H9 (cell line): ENCODE measurements around the gene PRKCA. TPM values are rescaled to one million over a fixed set of nuclear protein-coding genes. Genes with fewer than 3 reads are reported as not detected.

Experiments
- DNase-seq: peaks from one replicate; pipeline ENCODE4 v3.0.0-alpha.2; 2017
- H2AFZ ChIP-seq: one replicate; pipeline ENCODE4 v1.6.1; 2013; ENCODE audit warnings: mild to moderate bottlenecking, low read length, control low read depth, moderate library complexity
- H2AK5ac ChIP-seq: 2 replicates; pipeline ENCODE4 v1.6.1; 2013; ENCODE audit warnings: low read length, control low read depth, mixed read lengths; ENCODE audit not compliant: insufficient read length
- H2BK120ac ChIP-seq: one replicate; pipeline ENCODE4 v1.6.1; 2013; ENCODE audit warnings: low read depth, mild to moderate bottlenecking, low read length, control low read depth, inconsistent platforms; ENCODE audit not compliant: poor library complexity, severe bottlenecking
- H2BK12ac ChIP-seq: 2 replicates; pipeline ENCODE4 v1.6.1; 2013; ENCODE audit warnings: low read length, control low read depth, mixed read lengths, low read depth; ENCODE audit not compliant: insufficient read length
- H2BK15ac ChIP-seq: 2 replicates; pipeline ENCODE4 v1.6.1; 2013; ENCODE audit warnings: low read depth, low read length, control low read depth
- H2BK20ac ChIP-seq: one replicate; pipeline ENCODE4 v1.6.1; 2013; ENCODE audit warnings: low read depth, mild to moderate bottlenecking, low read length, control low read depth, inconsistent platforms; ENCODE audit not compliant: poor library complexity, severe bottlenecking
- H2BK5ac ChIP-seq: 2 replicates; pipeline ENCODE4 v1.6.1; 2013; ENCODE audit warnings: low read length, control low read depth, mixed read lengths; ENCODE audit not compliant: insufficient read length
- H3K14ac ChIP-seq: 2 replicates; pipeline ENCODE4 v1.6.1; 2013; ENCODE audit warnings: low read length, control low read depth; ENCODE audit not compliant: insufficient read depth
- H3K18ac ChIP-seq: 2 replicates; pipeline ENCODE4 v1.6.1; 2013; ENCODE audit warnings: low read depth, mild to moderate bottlenecking, mixed read lengths, low read length, control low read depth; ENCODE audit not compliant: insufficient read length
- H3K23ac ChIP-seq: 2 replicates; pipeline ENCODE4 v1.6.1; 2013; ENCODE audit warnings: low read length, control low read depth, mixed read lengths, low read depth; ENCODE audit not compliant: insufficient read length
- H3K23me2 ChIP-seq: 2 replicates; pipeline ENCODE4 v1.6.1; 2013; ENCODE audit warnings: low read depth, mild to moderate bottlenecking, mixed read lengths, low read length, control low read depth; ENCODE audit not compliant: insufficient read length, poor library complexity, severe bottlenecking
- H3K27ac ChIP-seq: 2 replicates; pipeline ENCODE4 v1.5.1; 2013; ENCODE audit warnings: low read length, control low read depth, mixed read lengths, low read depth; ENCODE audit not compliant: insufficient read length
- H3K27me3 ChIP-seq: 2 replicates; pipeline ENCODE4 v1.6.1; 2013; ENCODE audit warnings: low read length, control low read depth, inconsistent platforms; ENCODE audit not compliant: insufficient read depth
- H3K4ac ChIP-seq: 2 replicates; pipeline ENCODE4 v1.6.1; 2013; ENCODE audit warnings: low read depth, mild to moderate bottlenecking, control low read depth, inconsistent platforms, low read length, moderate library complexity
- H3K4me1 ChIP-seq: 2 replicates; pipeline ENCODE4 v1.6.1; 2013; ENCODE audit warnings: low read length, control low read depth, inconsistent platforms; ENCODE audit not compliant: insufficient read depth
- H3K4me2 ChIP-seq: 2 replicates; pipeline ENCODE4 v1.6.1; 2013; ENCODE audit warnings: low read length, control low read depth, mixed read lengths; ENCODE audit not compliant: insufficient read length, insufficient read depth
- H3K56ac ChIP-seq: 2 replicates; pipeline ENCODE4 v1.6.1; 2013; ENCODE audit warnings: low read depth, mild to moderate bottlenecking, mixed read lengths, low read length, control low read depth; ENCODE audit not compliant: insufficient read length
- H3K79me1 ChIP-seq: 2 replicates; pipeline ENCODE4 v1.6.1; 2013; ENCODE audit warnings: low read depth, mild to moderate bottlenecking, moderate library complexity, low read length, control low read depth, inconsistent platforms; ENCODE audit not compliant: insufficient read depth, poor library complexity, severe bottlenecking
- H3K79me2 ChIP-seq: 2 replicates; pipeline ENCODE4 v1.6.1; 2013; ENCODE audit warnings: low read length, control low read depth, inconsistent platforms; ENCODE audit not compliant: insufficient read depth
- H3K9ac ChIP-seq: 2 replicates; pipeline ENCODE4 v1.6.1; 2013; ENCODE audit warnings: low read length, control low read depth, mixed read lengths; ENCODE audit not compliant: insufficient read length; ENCODE audit errors: extremely low read depth
- H3K9me3 ChIP-seq: one replicate; pipeline ENCODE4 v1.6.1; 2013; ENCODE audit warnings: low read depth, low read length, inconsistent platforms; ENCODE audit not compliant: control insufficient read depth
- H3T11ph ChIP-seq: one replicate; pipeline ENCODE4 v1.6.1; 2013; ENCODE audit warnings: mild to moderate bottlenecking, low read length, control low read depth, inconsistent platforms
- H4K20me1 ChIP-seq: one replicate; pipeline ENCODE4 v1.6.1; 2013; ENCODE audit not compliant: control insufficient read depth, insufficient read length, insufficient read depth
- H4K5ac ChIP-seq: 2 replicates; pipeline ENCODE4 v1.6.1; 2013; ENCODE audit warnings: low read depth, mild to moderate bottlenecking, mixed read lengths, low read length, control low read depth; ENCODE audit not compliant: insufficient read length
- H4K8ac ChIP-seq: replicated peaks from 2 replicates; pipeline ENCODE4 v1.6.1; 2013; ENCODE audit warnings: low read length, control low read depth, mixed read lengths, low read depth; ENCODE audit not compliant: insufficient read length
- H4K91ac ChIP-seq: 2 replicates; pipeline ENCODE4 v1.6.1; 2013; ENCODE audit warnings: low read depth, mild to moderate bottlenecking, moderate library complexity, mixed read lengths, low read length, control low read depth; ENCODE audit not compliant: insufficient read length
- H3K27ac Mint-ChIP-seq, 3 experiments: 2 replicates in 2 of 3; 3 replicates in 1 of 3; pipeline ENCODE4 v1.8.0; 2020 to 2021; ENCODE audit warnings: mixed read lengths in 3 of 3, mild to moderate bottlenecking in 1 of 3, moderate library complexity in 1 of 3
- H3K27me3 Mint-ChIP-seq: 2 replicates; pipeline ENCODE4 v1.8.0; 2021; ENCODE audit warnings: low read depth, mild to moderate bottlenecking, moderate library complexity, mixed read lengths
- H3K36me3 Mint-ChIP-seq, 3 experiments: 2 replicates in 2 of 3; 3 replicates in 1 of 3; pipeline ENCODE4 v1.8.0; 2020 to 2021; ENCODE audit warnings: low read depth in 3 of 3, mixed read lengths in 3 of 3; ENCODE audit not compliant: insufficient read depth in 1 of 3
- H3K4me1 Mint-ChIP-seq, 2 experiments: 2 replicates each; pipeline ENCODE4 v1.8.0; 2020; ENCODE audit warnings: mixed read lengths in 2 of 2
- H3K4me3 Mint-ChIP-seq, 2 experiments: 2 replicates in 1 of 2; 3 replicates in 1 of 2; pipeline ENCODE4 v1.8.0; 2020 to 2021; ENCODE audit warnings: mild to moderate bottlenecking in 2 of 2, mixed read lengths in 2 of 2, moderate library complexity in 1 of 2
- H3K9me3 Mint-ChIP-seq, 2 experiments: 2 replicates in 1 of 2; 3 replicates in 1 of 2; pipeline ENCODE4 v1.8.0; 2020; ENCODE audit warnings: mild to moderate bottlenecking in 2 of 2, mixed read lengths in 2 of 2, moderate library complexity in 1 of 2
- CTCF ChIP-seq: fragments of 200-600 bp; sonication (generic); conservative IDR thresholded peaks from 3 replicates; pipeline ENCODE4 v1.8.0; 2021; ENCODE audit warnings: antibody characterized with exemption, mild to moderate bottlenecking
- WGBS: extraction: QIAGEN DNeasy Blood & Tissue Kit; methylation state at CpG from one replicate; pipeline ENCODE4 v1.1.7; 2013; ENCODE audit warnings: missing lambda C conversion rate, low lambda C conversion rate, mixed read lengths; ENCODE audit not compliant: insufficient read length; ENCODE audit errors: extremely low coverage; 5-methylcytosine and 5-hydroxymethylcytosine counted together
- total RNA-seq: library from RNA; stranded (reverse); gene quantifications from 2 replicates; pipeline ENCODE4 v1.2.1, GENCODE V29; 2021

The PRKCA gene
- total RNA-seq, 1 experiment from 2014 or later, result 10.5 TPM

GRCh38 chr17:66367107-66367506, 64.7 kb downstream of the PRKCA start:
- no peak overlapping the region for H2BK12ac ChIP-seq
- H3K18ac ChIP-seq, result no peak overlapping the region
- no peak overlapping the region for H3K4me2 ChIP-seq
- H2BK15ac ChIP-seq, result no peak overlapping the region
- no peak overlapping the region for H3K14ac ChIP-seq
- no peak overlapping the region for H3K23ac ChIP-seq
- no peak overlapping the region for H2BK120ac ChIP-seq
- no peak for TF ChIP-seq CTCF
- H3K4ac ChIP-seq, result no peak overlapping the region
- no peaks in the 10 kb centered on the region for H3K79me1 ChIP-seq
- H3K4me1 Mint-ChIP-seq, result peaks cover 31 to 35% of the 10 kb centered on the region in 2 experiments
- no peak overlapping the region for H3K9ac ChIP-seq
- H3K9me3 Mint-ChIP-seq, result no peaks in the 10 kb centered on the region
- no peak overlapping the region for H4K91ac ChIP-seq
- WGBS, result no CpG with 5 or more reads among the region's 2 CpGs
- H2BK20ac ChIP-seq, result no peak overlapping the region
- no peak overlapping the region for H2AK5ac ChIP-seq
- no peak for DNase-seq
- H3K27me3 Mint-ChIP-seq, result no peaks in the 10 kb centered on the region
- no peak overlapping the region for H3T11ph ChIP-seq
- no peak overlapping the region for H2AFZ ChIP-seq
- no peaks in the 10 kb centered on the region for H3K36me3 Mint-ChIP-seq
- H3K4me1 ChIP-seq, result 0 out of 2 replicates have a peak, but pooled peaks cover 3% of the 10 kb centered on the region
- no peak overlapping the region for H3K56ac ChIP-seq
- no peak overlapping the region for H3K27ac ChIP-seq
- H3K9me3 ChIP-seq, result no peaks in the 10 kb centered on the region
- no peaks in the 10 kb centered on the region for H3K23me2 ChIP-seq
- H2BK5ac ChIP-seq, result no peak overlapping the region
- no peak overlapping the region for H3K4me3 Mint-ChIP-seq
- H3K79me2 ChIP-seq, result no peaks in the 10 kb centered on the region; the same call in 1 of the 2 replicates
- no peak overlapping the region for H4K8ac ChIP-seq
- H4K5ac ChIP-seq, result no peak overlapping the region
- H3K27ac Mint-ChIP-seq, result peak overlapping the region in 1 of 3 experiments; percentile 7; a peak in 2 of 7 replicates
- no peaks in the 10 kb centered on the region for H4K20me1 ChIP-seq
- H3K27me3 ChIP-seq, result no peaks in the 10 kb centered on the region
